GM21381 (cell line): ENCODE measurements around the gene REM2.

ENCODE experiments used
- ATAC-seq: cut with Tn5 transposase; IDR thresholded peaks from one replicate; pipeline ENCODE4 v1.9.1; 2021; ENCODE audit warnings: mild to moderate bottlenecking, moderate library complexity; ENCODE audit not compliant: unreplicated experiment

REM2 gene, protein sequence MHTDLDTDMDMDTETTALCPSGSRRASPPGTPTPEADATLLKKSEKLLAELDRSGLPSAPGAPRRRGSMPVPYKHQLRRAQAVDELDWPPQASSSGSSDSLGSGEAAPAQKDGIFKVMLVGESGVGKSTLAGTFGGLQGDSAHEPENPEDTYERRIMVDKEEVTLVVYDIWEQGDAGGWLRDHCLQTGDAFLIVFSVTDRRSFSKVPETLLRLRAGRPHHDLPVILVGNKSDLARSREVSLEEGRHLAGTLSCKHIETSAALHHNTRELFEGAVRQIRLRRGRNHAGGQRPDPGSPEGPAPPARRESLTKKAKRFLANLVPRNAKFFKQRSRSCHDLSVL

GRCh38 chr14:22883173-22883976 is at the start of gene REM2:
Gene REM2 (plus strand): TSS chr14:22883222. CDS start chr14:22883288, 66 bp downstream.
- no peak for ATAC-seq

DNA sequence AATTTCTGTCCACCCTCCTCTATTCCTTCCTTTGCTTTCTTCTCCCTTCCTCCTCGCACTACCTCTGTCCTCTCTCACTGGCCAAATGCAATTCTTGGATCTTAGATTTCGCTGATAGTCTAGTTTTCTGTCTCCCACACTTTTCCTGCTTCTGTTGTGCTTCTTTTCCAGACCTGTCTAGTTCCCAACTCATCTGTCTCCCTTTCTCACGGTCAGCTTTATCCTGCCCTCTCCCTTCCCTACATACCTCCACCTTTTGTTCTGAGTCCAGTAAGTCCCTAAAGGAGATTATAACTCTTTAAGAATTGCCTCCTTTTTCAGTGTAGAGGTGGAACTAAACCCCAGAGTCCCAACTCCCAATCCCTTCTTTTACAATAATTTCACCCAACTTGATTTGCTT is 47.5 kb upstream of the REM2 start:
- ATAC-seq, result no peak

DNA sequence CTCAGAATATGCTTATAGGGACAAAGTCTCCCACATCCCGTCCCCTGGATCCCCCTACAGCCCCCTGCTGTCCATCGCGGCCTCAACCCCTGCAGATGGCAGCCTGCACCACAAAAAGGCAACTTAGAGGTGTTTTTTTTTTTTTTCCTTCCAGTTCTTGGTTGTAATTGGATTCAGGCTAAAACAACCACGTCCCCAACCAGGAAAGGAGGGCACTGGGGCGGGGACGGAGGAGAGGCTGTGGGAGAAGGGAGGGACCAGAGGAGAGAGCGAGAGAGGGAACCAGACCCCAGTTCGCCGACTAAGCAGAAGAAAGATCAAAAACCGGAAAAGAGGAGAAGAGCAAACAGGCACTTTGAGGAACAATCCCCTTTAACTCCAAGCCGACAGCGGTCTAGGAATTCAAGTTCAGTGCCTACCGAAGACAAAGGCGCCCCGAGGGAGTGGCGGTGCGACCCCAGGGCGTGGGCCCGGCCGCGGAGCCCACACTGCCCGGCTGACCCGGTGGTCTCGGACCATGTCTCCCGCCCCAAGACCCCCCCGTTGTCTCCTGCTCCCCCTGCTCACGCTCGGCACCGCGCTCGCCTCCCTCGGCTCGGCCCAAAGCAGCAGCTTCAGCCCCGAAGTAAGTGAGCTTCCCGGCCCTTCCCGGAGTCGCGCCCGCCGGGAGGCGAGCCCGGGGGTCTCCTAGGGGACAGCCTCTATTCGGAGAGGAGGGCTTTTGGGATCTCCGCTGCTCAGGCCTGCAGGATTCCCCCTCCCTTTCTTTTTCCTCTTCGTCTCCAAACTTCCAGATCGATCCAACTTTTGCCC is 46.5 kb upstream of the REM2 start, which contains the start of gene MMP14:
MMP14 (plus strand) TSS at position 285 of the 813 bp plus-strand sequence; CDS start at position 518, 233 bp downstream.
- ATAC-seq, result no peak

DNA sequence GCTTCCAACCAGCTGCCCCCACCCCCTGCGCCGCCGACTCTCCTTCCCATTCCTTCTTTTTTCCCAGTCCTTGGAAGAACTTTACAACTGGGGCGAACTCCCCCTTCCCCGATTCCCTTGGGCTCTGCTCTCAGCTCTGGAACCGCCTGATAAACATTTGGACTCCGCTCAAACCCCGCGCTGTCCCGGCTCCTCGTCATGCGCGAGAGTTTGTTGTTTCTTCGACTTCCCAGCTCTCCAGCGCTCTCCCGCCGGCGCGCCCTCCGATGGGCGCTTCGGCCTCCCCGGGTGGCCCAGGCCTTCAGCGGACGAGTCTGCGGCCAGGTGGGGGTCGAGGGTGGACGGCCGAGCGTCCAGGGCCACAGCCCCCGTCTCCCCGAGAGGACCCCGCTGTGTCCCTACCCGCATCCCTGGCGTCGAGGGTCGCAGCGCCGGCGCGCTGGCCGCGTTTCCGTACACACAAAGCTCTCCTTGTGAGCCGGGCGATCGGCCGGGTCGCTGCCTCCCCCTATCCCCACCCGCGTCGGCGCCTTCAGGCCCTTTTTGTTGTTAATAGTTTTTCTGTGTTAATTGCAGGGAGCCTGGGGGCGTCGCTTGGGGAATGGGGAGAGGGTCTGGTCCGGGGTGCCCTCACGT is 45.8 kb upstream of the REM2 start:
- no peak for ATAC-seq

DNA sequence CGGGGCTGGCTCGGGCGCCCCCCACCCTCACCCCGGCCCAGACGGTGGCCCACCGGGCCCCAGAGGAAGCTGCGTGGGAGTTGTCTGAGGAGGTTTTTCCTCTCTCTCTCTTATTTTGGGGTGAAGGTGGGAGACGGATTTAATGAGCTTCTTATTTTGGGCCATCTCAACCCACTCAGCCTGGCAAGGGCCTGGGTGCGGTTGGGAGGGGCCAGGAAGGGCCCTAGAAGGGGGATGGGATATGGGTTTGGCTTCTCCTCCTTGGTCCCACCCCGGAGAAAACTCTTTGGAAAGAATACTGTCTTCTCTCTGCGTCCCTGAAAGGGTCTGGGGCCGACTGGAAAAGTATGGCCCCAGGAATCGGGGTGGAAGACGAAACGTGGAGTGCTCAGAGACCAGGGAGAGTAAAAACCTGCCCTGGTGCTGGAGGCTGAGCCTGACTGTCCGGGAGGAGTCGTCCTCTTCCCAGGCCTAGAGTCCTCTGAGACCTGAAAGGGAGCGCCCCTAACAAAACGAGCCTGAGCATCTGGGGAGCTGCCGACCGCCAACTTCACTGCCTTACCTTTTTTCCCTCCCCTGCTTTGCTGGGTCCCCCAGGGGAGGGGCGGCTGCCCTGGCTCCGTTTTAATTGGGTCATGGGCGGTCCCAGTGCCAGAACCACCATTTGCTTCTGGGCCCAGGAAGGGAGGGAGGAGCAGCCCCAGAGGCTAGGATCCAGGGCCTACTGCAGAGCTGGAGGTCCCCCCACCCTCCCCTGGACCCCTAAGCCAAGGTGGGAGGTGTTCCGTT is 45.1 kb upstream of the REM2 start:
- ATAC-seq, result no peak

DNA sequence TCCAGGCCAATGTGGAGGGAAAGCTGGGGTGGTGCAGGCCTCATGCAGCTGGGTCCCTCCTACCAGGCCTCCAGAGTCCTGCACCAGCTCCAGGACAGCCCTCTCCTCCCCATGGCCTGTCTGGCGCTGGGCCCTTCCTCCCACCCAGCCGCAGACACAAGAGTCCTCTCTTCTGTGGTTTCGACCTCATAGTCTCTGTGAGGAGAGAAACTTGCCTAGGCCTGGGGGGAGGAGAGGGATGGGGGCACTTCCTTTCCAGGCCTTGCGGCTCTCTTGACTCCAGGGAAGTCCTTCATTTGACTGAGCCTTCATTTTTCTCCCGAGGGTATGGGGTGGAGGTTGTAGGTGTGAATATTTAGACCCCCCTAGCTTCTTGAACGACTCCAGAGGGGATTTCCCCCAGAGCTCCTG is 44.4 kb upstream of the REM2 start:
- no peak for ATAC-seq

GRCh38 chr14:22839159-22839779 is 43.8 kb upstream of the REM2 start:
- ATAC-seq, result no peak

GRCh38 chr14:22841311-22841710 is 41.7 kb upstream of the REM2 start:
- no peak for ATAC-seq

GRCh38 chr14:22841769-22842168 is 41.3 kb upstream of the REM2 start:
- ATAC-seq, result no peak

DNA sequence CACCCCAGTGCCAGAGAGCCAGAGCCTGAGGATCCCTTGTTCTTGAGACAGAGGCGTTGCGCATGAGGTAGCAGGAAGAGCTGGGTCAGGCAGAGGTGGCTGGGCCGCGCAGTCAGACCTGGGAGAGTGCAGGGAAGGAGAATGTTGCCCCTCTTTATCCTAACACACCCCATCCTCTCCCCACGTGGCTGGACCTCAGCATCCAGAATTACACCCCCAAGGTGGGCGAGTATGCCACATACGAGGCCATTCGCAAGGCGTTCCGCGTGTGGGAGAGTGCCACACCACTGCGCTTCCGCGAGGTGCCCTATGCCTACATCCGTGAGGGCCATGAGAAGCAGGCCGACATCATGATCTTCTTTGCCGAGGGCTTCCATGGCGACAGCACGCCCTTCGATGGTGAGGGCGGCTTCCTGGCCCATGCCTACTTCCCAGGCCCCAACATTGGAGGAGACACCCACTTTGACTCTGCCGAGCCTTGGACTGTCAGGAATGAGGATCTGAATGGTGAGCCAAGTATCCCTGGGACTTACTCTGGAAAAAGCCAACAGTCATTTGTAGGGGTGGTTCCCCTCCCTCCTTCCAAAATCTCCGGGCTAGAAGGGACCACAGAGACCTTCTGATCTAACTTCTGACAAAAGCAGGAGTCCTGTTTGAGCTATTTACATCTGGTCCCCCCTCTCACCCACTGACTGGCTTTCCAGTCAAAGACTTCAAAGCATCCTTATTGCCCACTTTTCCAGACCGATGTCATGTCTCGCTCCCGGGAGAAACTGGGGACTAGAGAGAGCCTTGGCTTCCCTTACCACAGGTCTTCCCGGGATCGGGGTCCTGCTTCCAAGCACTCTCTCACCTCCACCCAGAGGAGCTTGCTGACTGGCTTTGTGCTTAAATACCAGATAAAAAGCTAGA is 40.6 kb upstream of the REM2 start:
- no peak for ATAC-seq

- ATAC-seq, result no peak
Observed at GRCh38 chr14:22843123-22843925, 39.7 kb upstream of the REM2 start.

- no peak for ATAC-seq
Observed at GRCh38 chr14:22844221-22845102, 38.6 kb upstream of the REM2 start.

GRCh38 chr14:22845103-22845394 is 38.0 kb upstream of the REM2 start:
- no peak for ATAC-seq

- no peak for ATAC-seq
Observed at GRCh38 chr14:22845821-22846625, 37.0 kb upstream of the REM2 start.

- no peak for ATAC-seq
Observed at GRCh38 chr14:22846811-22847307, 36.2 kb upstream of the REM2 start.
